Measurements from ENCODE around the gene HS3ST4.

- TF ChIP-seq CTCF (IDR thresholded peaks at IDR 0.05; ENCODE audit: insufficient read depth, low read depth, low read length) (no peak), EZH2 (IDR thresholded peaks at IDR 0.05; ENCODE audit: insufficient read depth, low read length) (no peak)
These were observed 164.1 kb downstream of the HS3ST4 start for GRCh38 chr16:25855818-25856217.

All from astrocyte (in vitro differentiated cells and primary cell).